GM19328 (cell line): ENCODE measurements around the gene GJD3.
"Not testable (repeated sequence)": the region's sequence is repeated elsewhere in the genome, so short reads cannot be mapped to it uniquely, and the experiment has no call there.

Experiments used
- ATAC-seq: cut with Tn5 transposase; IDR thresholded peaks from one replicate; pipeline ENCODE4 v1.9.1; 2021; ENCODE audit warnings: mild to moderate bottlenecking, moderate library complexity; ENCODE audit not compliant: unreplicated experiment

The GJD3 gene

DNA sequence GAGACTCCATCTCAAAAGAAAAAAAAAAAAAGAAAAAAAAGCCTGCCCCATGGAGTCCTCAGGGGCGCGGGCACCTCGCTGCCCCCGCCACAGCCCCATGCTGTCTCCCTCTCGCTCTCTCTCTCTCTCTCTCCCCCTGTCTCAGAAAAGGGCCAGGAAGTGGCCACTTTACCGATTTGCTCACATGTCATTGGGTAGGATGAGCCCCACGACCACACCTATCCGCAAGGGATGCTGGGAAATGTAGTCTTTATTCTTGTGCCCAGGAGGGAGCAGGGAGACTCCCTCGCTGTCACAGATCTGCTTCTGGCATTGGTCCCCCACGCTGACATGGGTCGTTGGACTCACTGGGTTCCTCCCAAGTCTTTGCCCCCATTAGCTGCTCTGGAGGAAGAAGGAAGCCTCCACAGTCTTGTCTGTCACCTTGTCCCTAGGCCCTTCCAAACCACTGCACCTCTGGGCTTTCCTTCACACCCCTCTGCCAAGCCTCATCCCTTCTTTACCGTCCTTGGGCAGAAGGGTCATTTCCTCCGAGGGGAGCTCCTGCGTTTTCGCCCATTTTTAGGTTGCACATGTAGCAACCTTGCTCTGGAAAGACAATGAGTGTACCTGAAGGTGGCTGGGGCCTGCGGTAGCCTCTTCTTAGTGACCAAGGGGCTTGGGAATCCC is 6.9 kb upstream of the GJD3 start:
- ATAC-seq, result no peak

DNA sequence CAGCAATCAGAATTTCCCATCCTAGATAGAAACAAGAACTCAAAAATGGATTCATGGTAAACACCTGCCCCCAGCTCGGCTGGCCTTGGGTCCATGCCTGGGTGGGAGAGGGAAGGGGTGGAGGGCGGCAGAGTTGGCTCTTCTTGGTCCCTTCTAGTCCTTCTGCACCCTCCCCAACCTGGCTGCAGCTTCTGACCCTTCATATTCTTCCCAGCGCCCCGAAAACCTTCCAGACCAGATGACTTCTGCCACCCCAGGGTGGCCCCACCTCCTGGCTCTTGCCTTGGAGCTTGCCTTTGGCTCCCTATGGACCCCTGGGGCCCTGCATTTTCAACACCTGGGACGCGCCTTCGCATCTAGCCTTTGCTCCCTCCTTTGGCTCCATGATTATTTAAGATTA is 5.4 kb upstream of the GJD3 start:
- no peak for ATAC-seq

DNA sequence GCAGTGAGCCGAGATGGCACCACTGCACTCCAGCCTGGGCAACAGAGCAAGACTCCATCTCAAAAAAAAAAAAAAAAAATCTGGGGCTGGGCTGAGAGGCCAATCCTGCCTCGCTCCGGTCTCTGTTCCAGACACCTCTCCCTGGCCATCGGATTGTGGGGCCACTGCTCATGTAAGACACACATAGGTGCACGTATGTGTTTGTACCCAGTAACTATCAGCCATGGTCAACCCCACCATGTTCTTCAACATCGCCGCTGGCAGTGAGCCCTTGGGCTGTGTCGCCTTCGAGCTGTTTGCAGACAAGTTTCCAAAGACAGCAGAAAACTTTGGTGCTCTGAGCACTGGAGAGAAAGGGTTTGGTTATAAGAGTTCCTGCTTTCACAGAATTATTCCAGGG is 3.2 kb upstream of the GJD3 start:
- not testable (repeated sequence) for ATAC-seq

DNA sequence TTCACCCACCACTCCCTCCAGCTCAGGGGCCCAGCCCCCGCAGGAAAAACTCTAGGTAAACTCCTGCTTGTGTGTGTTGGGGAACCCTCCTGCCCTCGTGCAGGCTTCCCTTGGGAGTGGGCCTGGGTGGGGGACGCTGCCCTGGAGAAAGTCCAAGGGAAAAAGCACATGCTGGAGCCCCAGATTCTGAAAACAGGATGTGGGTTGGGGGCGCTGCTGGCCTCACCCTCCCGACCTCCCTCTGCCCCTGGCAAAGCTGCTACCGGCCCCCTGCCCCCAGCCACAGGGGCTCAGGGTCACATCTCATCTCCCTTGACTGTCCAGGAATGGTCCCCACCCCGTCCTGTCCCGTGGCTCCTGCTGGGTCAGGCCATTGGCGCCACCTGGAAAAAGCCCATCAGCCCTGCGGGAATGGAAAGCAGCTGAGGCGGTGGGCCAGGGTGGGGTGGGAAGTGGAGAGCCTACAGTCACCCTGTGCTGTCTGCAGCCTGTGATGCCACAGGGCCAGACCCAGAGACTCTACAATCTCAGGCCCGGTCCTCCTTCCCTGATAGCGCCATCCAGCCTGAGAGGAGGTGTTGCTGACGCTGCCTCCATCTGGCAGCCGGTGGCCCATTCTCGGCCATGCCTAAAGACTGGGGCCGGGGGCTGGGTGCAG is 2.5 kb upstream of the GJD3 start:
- ATAC-seq, result no peak

DNA sequence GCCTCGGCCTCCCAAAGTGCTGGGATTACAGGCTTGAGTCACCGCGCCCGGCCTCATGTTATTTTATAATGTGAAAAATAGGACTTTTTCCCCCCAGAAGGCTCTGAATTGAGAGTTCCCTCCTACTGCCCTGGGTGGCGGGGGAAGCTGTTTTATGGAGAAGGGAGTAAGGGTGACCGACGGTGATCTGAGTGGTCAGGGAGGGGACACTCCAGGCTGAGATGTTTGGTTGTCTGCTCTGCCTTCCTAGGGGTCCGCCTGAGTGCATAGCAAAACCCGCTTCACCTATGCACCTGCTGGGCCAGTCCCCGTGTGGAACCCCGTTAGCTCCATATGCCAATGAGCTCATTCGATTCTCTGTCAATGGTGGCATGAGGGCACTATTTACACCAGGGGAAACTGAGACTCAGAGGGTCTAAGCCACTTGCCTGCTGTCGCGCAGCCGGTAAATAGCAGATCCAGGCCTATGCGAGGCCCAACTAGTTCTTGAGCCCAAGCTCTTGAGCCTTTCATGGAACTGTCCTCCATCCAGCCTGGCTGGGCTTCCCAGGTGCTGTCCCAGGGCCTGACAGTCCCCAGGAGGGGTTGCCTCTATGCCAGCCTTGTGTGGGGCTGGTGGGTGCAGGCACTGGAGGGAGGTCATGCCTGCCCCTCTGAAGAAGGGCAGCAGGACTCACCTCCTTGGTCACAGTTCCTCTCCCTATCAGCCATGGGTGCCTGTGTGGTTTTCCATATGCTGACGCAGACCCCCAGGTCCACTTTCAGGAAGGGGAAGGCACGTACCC is 1.7 kb upstream of the GJD3 start:
- no peak for ATAC-seq

DNA sequence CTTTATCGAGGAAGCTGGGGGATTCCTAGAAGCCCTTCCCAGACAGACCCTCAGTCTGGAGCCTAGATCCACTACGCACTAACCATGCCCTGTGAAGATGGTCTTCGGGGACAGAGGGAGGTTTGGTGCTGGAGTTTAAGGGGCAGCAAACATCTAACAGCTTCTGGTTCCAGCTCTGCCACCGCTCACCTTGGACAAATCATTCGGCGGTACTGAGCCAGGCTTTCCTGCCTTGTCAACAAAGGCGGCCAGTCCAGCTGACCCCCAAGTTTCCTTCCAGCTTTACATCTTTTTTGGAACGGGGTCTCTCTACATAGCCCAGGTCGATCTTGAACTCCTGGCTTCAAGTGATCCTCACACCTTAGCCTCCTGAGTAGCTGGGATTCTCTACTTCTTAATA is 369 bp upstream of the GJD3 start:
- no peak for ATAC-seq

DNA sequence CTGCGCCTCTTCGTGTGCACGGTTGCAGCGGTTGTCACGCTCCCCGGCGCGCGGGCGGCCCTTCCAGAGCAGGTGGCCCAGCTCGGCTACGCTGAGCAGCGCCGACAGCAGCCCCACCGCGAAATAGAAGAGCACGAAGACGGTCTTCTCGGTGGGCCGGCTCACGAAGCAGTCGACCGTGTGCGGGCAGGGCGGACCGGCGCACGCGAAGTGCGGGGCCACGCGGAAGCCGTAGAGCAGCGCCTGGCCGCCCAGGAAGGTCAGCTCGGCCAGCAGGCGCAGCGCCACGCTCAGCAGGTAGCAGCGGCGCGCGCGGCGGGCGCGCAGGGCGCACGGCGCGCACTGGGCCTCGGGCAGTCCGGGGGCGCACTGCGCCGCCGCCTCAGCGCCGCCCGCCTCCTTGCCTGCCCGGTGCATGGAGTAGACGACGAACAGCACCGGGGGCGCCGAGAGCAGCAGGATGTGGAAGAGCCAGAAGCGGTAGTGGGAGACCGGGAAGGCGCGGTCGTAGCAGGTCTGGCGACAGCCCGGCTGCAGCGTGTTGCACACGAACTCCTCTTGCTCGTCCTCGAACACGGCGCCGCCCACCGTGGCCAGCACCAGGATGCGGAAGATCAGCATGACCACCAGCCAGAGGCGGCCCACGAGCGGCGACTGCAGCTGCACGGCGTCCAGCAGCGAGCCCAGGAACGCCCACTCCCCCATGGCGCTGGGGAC is 1.3 kb downstream of the GJD3 start:
- ATAC-seq, result no peak

DNA sequence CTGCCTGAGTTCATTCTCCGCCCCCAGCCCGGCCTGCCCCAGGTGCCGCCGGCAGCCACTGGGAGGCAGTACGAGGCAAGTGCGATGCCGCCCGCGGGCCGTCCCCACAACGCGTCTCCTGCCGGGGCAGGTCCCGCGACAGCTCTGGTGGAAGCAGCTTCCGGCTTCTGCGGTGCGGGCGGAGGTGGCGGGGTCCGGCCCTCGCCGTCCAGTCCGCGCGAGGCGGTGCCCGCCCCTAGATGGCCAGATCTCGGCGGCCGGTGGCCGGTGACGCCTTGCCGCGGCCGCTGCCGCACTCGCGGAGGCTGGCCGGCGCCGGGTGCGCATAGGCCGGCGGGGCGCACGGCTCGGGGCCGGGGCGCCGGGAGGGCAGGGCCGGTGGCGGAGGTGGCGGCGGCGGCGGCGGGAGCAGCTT is 1.8 kb downstream of the GJD3 start:
- ATAC-seq, result no peak

DNA sequence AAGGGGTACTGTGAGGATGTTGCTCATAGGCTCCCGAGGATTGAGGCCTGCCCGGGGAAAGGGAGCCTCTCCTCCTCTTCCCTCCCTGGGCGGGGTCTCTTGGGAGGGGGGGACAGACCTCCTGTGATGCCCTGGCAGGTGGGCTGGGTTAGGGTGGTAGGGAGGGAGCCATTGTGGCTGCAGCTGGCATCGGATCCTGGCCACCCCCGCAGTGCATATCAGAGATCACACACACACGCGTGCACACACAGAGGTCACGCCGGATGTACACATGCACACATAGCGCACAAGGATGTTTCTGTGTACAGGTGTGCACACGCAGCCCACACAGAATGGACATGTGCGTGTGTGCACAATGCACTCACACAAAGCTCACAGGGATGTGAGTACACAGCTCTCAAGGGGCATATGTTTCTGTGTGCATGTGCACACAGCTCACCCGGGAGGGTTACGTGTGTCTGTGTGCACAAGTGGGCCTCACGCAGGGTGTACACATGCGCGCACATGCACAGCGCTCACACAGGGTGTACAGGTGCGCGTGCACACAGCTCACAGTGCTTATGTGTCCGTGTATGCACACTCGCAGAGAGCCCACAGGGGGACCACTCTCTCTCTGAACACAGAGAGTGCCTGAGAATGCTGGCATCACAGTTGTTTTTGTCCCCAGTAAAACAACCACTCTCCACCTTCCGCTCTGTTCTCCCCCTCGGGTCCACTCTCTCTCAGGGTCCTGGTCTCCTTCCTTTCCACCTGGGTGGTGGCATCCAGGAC is 2.4 kb downstream of the GJD3 start:
- ATAC-seq, result no peak

DNA sequence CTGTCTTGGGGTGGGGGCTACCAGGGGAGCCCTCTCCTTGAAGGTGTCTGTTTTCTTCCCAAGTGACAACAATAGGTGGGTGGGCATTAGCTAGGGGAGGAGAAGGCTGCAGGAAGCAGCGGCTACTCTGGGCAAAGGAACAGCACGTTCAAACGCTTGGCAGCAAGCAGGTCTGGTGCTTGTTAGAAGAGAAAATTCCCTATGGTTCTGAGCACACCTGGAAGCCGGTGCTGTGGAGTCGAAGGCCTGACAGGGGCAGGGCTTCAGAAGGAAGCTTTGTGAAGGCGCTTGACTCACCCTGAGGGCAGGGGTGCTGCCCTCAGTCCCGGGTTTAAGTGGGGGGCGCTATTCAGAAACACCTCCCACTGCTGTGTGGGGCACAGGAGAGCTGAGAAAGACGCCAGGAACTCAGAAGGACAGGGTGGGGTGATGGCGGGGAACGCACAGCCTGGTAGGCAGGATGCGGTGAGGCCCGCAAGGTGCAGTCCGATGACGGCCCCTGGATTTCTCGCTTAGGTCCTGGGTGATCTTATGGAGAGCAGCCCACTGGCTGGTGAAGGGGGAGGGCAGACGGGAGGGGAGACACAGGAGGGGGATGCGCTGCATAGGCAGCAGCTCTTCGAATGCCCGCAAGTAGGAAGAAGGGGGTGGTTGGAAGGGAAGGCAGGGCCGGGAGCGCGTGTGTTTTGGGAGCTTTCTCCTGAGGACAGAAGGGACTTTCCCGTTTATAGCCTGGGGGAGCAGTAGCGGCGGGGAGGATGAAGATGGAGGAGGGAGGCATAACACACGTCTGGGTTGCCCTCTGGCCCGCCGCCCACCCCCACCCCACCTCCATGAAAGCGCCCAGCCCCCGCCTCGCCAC is 3.2 kb downstream of the GJD3 start:
- ATAC-seq, result no peak

DNA sequence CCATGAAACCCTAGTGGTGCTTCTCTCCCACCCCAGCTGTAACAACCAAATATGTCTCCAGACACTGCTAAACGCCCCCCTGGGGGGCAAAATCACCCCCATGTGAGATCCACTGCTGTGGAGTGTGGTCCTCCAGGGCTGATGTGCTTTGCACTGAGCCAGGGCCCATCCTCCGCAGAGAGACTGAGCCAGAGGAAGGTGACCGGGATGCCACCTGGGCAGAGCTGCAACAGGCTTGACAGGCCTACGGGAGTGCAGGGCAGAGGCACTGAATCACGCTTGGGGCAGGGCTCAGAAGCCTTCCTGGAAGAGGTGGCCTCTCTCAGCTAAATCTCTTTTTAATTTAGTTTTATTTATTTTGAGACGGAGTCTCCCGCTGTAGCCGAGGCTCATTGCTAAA is 4.4 kb downstream of the GJD3 start:
- no peak for ATAC-seq

DNA sequence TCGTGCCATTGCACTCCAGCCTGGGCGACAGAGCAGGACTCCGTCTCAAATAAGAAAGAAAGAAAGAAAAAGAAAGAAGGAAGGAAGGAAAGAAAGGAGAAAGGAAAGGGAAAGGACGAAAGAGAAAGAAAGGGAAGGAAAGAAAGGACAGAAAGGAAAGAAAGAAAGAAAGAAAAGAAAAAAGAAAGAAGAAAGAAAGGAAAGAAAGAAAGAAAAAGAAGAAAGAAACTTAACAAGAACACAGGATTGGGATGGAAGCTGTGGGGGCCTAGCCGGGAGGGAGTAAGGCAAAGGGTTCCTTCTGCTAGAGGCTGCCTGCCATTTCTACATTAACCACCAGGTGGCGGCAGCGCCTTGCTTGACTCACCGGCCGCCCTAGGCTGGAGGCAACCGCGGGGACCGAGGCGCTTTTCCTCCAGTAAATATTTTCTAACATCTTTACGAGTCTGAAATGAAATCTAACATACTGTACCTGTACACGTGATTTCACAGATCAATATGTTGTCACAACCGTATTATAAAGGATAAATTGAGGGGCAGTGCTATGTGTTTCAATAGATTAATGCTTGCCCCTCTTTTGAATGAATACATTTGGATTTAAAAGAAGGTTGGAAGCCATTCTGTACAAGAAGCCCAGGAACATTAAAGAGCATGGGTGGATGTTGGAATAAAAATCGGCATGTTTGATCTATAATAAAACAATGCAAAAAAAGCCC is 6.1 kb downstream of the GJD3 start:
- ATAC-seq, result no peak

DNA sequence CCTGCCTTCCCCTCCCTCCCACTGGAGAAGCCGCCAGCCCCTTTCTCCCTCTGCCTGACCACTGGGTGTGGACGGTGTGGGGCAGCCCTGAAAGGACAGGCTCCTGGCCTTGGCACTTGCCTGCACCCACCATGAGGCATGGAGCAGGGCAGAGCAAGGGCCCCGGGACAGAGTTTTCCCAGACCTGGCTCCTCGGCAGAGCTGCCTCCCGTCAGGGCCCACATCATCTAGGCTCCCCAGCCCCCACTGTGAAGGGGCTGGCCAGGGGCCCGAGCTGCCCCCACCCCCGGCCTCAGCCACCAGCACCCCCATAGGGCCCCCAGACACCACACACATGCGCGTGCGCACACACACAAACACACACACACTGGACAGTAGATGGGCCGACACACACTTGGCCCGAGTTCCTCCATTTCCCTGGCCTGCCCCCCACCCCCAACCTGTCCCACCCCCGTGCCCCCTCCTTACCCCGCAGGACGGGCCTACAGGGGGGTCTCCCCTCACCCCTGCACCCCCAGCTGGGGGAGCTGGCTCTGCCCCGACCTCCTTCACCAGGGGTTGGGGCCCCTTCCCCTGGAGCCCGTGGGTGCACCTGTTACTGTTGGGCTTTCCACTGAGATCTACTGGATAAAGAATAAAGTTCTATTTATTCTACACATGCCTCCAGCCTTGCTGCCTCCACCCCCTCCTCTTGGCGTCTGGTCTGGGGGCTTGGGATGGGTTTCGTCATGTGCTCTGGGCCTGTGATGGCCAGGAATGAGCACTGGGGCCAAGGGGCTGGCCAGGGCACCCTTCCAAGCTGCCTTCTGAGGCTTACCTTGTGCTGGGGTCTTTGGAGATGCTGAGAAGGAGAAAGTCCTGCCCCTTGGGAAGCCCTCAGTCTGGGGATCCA is 7.3 kb downstream of the GJD3 start:
- ATAC-seq, result no peak

DNA sequence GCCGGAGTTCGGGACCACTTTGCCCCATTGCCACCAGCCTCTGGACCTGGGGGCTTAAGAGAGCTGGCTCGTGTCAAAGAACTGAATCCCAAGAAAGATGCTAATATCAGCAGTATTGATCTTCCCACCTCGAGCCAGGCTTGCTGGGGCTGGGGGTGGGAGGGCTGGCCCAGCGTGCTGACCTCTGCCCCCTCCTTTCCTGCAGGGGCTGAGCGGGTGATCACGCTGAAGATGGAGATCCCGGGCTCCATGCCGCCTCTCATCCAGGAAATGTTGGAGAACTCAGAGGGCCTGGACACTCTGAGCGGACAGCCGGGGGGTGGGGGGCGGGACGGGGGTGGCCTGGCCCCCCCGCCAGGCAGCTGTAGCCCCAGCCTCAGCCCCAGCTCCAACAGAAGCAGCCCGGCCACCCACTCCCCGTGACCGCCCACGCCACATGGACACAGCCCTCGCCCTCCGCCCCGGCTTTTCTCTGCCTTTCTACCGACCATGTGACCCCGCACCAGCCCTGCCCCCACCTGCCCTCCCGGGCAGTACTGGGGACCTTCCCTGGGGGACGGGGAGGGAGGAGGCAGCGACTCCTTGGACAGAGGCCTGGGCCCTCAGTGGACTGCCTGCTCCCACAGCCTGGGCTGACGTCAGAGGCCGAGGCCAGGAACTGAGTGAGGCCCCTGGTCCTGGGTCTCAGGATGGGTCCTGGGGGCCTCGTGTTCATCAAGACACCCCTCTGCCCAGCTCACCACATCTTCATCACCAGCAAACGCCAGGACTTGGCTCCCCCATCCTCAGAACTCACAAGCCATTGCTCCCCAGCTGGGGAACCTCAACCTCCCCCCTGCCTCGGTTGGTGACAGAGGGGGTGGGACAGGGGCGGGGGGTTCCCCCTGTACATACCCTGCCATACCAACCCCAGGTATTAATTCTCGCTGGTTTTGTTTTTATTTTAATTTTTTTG is 8.5 kb downstream of the GJD3 start:
- no peak for ATAC-seq

DNA sequence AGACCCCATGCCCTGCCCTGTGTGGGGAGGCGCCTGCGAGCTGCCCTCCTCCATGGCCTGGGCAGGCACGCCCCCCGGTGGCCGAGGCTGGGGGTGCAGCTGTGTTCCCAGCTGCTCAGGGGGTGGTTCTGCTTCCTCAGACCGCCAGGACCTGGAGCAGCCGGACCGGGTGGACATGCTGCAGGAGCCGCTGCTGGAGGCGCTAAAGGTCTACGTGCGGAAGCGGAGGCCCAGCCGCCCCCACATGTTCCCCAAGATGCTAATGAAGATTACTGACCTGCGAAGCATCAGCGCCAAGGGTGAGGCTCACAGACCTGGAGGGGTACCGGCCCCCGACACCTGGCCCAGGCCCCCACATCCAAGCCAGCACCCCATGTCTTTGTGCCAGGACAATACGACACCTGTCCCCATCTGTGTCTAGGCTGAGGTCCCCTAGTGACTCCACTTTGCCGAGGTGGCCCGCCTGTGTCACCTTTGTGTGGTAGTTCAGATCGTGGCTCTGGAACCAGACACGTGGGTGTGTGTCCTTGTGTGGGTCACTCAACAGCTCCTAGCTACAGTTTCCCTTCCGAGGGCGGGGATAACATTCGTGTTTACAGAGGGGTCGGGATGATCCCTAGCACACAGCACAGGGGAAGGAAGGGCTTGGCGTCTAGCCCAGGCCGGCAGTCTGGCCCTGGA is 9.3 kb downstream of the GJD3 start:
- no peak for ATAC-seq
